LNCaP clone FGC (cell line): Measurements from ENCODE around the gene HLA-DOB.

ENCODE experiments used
- DNase-seq: peaks from one replicate; pipeline ENCODE4 v3.0.0-alpha.2; 2011; ENCODE audit warnings: low read depth
- H3K4me3 ChIP-seq: 2 replicates; pipeline ENCODE4 v1.5.1; 2011; ENCODE audit warnings: mild to moderate bottlenecking, low read depth, low read length, control low read depth
- TF ChIP-seq, protein P1 (sequence below): IDR thresholded peaks from 2 replicates; pipeline ENCODE4 v1.5.1; 2012; ENCODE audit warnings: mild to moderate bottlenecking; ENCODE audit not compliant: control insufficient read depth, insufficient read depth; ENCODE audit errors: extremely low read depth

The HLA-DOB gene

DNA sequence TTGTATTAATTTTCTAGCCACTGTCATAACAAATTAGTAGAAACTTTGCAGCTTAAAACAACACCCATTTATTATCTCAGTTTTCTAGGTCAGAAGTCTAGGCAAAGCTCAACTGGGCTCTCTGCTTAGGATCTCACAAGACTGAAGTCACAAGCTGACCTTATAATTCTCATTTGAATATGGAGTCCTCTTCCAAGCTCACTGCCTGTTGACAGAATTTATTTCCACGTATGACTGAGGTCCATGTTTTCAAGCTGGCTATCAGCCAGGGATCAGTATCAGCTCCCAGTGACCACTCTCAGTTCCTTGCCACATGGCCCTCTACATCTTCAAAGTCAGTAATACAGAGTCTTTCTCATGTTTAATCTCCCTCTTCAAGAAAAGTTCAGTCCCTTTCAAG lies 41.7 kb downstream of the HLA-DOB start:
- H3K4me3 ChIP-seq = no peak overlapping the region
- DNase-seq = no peak
- TF ChIP-seq, protein P1, sequence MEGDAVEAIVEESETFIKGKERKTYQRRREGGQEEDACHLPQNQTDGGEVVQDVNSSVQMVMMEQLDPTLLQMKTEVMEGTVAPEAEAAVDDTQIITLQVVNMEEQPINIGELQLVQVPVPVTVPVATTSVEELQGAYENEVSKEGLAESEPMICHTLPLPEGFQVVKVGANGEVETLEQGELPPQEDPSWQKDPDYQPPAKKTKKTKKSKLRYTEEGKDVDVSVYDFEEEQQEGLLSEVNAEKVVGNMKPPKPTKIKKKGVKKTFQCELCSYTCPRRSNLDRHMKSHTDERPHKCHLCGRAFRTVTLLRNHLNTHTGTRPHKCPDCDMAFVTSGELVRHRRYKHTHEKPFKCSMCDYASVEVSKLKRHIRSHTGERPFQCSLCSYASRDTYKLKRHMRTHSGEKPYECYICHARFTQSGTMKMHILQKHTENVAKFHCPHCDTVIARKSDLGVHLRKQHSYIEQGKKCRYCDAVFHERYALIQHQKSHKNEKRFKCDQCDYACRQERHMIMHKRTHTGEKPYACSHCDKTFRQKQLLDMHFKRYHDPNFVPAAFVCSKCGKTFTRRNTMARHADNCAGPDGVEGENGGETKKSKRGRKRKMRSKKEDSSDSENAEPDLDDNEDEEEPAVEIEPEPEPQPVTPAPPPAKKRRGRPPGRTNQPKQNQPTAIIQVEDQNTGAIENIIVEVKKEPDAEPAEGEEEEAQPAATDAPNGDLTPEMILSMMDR = no peak

DNA sequence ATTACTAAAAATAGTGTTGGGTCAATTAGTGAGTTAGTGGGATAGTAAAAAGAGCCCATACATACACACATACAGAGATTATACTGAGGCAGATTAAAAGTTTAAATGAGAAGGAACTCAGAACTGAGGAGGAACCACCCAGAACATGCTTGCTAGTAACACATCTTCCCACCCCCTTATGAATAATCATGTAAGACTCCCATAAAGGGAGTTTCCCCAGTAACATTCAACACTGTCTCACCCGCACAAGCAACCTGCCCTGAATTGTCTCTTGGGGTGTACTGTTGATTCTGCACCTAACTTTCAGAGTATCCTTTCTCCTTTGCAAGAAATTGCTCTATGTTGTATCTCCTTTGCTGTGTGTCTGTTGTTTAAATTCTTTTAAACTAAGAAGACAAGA lies 42.4 kb downstream of the HLA-DOB start:
- no peak for DNase-seq
- TF ChIP-seq, protein P1 = no peak
- no peak overlapping the region for H3K4me3 ChIP-seq

DNA sequence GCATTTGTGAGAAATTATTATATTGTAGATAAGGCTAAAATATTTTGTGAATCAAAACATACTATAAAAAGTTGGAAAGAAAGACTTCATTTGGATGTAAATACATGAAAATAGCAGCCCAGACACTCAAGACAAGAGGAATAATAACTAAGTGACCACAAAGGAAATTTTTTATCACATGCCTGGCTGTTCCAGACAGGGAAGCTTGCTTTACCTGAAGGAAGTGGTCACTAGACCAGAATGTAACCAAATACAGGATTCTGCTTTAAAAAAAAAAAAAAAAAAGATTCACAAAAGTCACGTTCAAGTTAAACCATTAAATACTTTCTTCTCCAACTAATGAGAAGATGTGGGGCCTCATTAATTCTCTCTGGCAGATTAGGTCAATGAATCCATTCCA lies 44.1 kb downstream of the HLA-DOB start:
- TF ChIP-seq, protein P1 = no peak
- H3K4me3 ChIP-seq = no peak overlapping the region
- no peak for DNase-seq

DNA sequence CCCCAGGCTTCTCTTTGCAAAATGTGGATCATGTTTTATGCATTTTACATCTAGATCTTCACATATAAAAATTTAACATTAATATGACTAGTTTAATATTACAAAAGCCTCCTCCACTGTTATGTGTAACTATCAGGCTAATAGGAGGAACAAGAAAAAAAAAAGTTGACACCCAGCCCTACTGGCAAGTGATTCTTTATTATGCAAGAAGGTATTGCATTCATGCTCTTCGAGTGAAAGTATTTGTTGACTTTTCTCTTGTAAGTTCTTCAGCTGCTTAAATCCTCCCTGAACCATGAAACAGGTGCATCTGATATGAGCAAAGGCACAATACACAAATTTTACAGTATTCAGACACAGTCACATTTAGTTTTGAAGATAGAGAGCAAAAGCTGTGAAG lies 52.8 kb downstream of the HLA-DOB start:
- no peak for DNase-seq
- H3K4me3 ChIP-seq = no peak overlapping the region
- TF ChIP-seq, protein P1 = no peak

DNA sequence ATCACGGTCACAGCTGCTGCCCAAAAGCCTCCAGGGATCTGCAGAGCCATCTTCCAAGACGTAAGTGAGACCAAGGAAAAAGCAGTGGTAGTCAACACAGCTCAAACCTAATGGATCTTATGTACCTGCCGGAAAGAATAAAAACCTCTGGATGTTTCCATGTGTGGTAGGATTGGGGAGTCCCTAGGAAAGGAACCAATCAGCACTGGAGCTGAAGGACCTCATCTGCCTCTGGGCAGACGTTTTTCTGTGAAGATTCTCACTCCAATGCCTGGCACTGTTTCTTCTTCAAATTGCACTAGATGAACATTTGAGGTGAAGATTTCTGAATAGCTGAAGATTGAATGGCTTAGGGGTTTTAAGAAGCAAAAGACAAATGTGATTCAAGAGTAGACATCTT lies 53.4 kb downstream of the HLA-DOB start, which contains the start of gene HLA-DQB2:
Gene HLA-DQB2 (minus strand): TSS at position 112 of the 400 bp plus-strand sequence. CDS start 62 bp downstream, at position 50.
- H3K4me3 ChIP-seq = no peak within 1 kb of the TSS
- no peak for DNase-seq
- TF ChIP-seq, protein P1 = no peak
